ENCODE results near the gene SMAD3.

Gene SMAD3

DNA sequence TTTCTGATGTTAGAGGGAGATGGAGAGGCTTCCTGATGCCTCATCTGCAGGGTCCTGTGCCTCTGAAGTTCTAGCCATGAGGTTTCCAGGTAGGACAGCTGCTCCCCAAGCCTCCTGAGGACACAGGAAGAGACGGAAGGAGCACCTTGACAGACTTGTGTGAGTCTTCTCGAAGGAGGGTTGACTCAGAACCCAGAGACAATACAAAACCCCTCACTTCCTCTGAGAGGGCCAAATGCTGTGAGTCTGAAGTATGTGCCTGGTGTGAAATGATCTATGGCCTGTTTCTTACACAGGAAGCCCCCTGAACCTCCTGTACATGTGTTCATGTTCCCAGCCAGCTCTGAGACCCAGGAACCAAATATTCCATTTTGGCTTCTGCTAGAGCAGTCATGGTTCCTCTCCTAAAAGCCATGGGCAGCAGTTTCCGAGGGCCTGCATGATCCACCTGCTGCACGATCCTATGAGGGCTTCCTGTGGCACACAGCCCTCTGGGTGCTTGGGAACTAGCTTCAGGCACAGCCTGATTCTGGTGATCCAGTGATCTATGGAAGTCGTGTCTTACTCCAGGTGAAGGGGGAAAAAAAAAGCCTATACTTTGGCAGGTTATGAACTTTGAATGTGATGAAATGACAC lies 126.9 kb downstream of the SMAD3 start:
- peak; percentile 23 for DNase-seq (ENCODE audit: low spot score)
- in situ Hi-C loops (cut with MboI; ENCODE audit: low pct_unique_long_range_greater_than_20kb, low sequenced_read_pairs, unreplicated experiment): no loop called here
- TF ChIP-seq, protein P1, sequence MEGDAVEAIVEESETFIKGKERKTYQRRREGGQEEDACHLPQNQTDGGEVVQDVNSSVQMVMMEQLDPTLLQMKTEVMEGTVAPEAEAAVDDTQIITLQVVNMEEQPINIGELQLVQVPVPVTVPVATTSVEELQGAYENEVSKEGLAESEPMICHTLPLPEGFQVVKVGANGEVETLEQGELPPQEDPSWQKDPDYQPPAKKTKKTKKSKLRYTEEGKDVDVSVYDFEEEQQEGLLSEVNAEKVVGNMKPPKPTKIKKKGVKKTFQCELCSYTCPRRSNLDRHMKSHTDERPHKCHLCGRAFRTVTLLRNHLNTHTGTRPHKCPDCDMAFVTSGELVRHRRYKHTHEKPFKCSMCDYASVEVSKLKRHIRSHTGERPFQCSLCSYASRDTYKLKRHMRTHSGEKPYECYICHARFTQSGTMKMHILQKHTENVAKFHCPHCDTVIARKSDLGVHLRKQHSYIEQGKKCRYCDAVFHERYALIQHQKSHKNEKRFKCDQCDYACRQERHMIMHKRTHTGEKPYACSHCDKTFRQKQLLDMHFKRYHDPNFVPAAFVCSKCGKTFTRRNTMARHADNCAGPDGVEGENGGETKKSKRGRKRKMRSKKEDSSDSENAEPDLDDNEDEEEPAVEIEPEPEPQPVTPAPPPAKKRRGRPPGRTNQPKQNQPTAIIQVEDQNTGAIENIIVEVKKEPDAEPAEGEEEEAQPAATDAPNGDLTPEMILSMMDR (IDR thresholded peaks at IDR 0.05; ENCODE audit: extremely low read depth, insufficient read depth, missing control alignments): no peak

DNA sequence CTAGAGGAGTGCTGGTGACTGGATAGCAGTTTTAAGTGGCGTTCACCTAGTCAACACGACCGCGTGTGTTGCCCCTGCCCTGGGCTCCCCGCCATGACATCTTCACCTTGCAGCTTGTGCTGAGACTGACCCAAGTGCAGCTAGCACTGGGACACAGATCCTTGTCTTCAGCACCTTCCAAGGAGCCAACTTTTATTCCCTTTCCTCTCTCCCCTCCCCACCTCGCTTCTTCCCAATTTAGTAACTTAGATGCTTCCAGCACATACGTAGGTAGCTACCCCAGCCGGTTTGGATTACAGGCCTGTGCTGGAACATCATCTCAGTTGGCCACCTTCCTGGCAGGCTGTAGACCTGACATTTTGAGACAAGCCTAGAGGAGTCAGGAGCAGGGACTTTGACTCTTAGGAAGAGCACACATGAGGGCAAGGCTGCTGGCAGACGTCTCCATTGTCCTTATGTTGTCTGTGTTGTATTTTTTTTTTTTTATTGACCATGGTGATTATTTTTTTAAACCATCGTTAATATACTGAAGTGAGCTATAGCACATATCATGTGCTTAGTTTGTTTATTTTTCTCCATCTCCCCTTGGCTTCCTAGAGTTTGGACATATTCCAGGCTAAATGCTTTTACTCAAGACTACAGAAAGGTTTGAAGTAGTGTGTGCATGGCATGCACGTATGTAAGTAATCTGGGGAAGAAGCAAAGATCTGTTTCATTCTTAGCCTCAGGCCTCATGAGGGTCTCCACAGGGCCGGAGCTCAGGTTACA lies 128.0 kb downstream of the SMAD3 start:
- no peak for DNase-seq (ENCODE audit: low spot score)
- in situ Hi-C loops (cut with MboI; ENCODE audit: low pct_unique_long_range_greater_than_20kb, low sequenced_read_pairs, unreplicated experiment): no loop called here
- TF ChIP-seq, protein P1 (IDR thresholded peaks at IDR 0.05; ENCODE audit: extremely low read depth, insufficient read depth, missing control alignments): no peak

DNA sequence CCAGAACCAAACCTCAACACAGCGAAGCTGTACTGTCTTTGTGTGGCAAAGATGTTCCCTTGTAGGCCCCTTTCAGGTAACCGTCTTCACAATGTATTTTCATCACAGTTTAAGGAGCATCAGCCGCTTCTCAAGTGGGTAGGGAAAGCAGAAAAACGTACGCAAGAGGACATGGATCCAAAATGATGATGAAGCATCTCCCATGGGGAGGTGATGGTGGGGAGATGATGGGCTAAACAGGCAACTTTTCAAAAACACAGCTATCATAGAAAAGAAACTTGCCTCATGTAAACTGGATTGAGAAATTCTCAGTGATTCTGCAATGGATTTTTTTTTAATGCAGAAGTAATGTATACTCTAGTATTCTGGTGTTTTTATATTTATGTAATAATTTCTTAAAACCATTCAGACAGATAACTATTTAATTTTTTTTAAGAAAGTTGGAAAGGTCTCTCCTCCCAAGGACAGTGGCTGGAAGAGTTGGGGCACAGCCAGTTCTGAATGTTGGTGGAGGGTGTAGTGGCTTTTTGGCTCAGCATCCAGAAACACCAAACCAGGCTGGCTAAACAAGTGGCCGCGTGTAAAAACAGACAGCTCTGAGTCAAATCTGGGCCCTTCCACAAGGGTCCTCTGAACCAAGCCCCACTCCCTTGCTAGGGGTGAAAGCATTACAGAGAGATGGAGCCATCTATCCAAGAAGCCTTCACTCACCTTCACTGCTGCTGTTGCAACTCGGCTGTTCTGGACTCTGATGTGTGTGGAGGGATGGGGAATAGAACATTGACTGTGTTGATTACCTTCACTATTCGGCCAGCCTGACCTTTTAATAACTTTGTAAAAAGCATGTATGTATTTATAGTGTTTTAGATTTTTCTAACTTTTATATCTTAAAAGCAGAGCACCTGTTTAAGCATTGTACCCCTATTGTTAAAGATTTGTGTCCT lies 129.0 kb downstream of the SMAD3 start:
- TF ChIP-seq, protein P1 (IDR thresholded peaks at IDR 0.05; ENCODE audit: extremely low read depth, insufficient read depth, missing control alignments): no peak
- in situ Hi-C loops (cut with MboI; ENCODE audit: low pct_unique_long_range_greater_than_20kb, low sequenced_read_pairs, unreplicated experiment): no loop called here
- no peak for DNase-seq (ENCODE audit: low spot score)

DNA sequence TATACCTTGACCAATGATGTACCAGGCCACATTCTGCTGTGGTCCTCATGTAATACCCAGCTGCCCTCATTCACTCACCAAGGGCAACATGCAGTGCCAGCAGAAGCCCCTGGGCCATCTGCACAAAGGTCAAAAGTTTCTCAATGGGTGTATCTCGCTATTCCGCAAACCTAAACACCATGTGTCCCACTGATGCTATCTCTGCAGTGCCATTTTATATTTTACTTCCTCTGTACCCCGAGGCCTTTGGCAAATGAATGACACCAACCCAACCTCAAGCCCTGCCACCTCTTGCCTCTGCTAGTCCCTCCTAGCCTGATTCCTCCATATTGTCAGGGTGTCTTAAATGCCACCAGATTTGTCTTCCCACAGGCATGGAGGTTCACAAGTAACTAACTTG lies 129.9 kb downstream of the SMAD3 start:
- DNase-seq (ENCODE audit: low spot score): no peak
- TF ChIP-seq, protein P1 (IDR thresholded peaks at IDR 0.05; ENCODE audit: extremely low read depth, insufficient read depth, missing control alignments): no peak
- in situ Hi-C loops (cut with MboI; ENCODE audit: low pct_unique_long_range_greater_than_20kb, low sequenced_read_pairs, unreplicated experiment): no loop called here

DNA sequence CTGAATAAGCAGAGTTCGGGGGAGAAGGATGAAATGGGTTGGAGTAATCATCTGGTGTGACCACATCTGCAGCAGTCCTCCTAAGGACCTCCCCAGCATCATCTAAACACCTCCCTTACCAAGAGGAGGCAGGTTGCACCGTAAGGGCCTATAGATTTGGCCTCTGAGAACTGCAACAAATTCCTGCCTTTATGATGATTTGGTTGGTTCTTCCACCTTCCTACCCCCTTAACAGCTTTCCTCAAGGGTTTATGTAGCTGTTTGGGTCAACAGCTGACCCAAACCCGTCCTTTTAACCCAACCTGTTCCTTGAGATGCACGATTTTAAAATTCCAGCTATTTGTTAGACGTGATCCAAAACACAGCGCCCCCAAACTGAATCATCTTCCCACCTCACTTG lies 130.8 kb downstream of the SMAD3 start:
- in situ Hi-C loops (cut with MboI; ENCODE audit: low pct_unique_long_range_greater_than_20kb, low sequenced_read_pairs, unreplicated experiment): no loop called here
- TF ChIP-seq, protein P1 (IDR thresholded peaks at IDR 0.05; ENCODE audit: extremely low read depth, insufficient read depth, missing control alignments): no peak
- DNase-seq (ENCODE audit: low spot score): no peak

DNA sequence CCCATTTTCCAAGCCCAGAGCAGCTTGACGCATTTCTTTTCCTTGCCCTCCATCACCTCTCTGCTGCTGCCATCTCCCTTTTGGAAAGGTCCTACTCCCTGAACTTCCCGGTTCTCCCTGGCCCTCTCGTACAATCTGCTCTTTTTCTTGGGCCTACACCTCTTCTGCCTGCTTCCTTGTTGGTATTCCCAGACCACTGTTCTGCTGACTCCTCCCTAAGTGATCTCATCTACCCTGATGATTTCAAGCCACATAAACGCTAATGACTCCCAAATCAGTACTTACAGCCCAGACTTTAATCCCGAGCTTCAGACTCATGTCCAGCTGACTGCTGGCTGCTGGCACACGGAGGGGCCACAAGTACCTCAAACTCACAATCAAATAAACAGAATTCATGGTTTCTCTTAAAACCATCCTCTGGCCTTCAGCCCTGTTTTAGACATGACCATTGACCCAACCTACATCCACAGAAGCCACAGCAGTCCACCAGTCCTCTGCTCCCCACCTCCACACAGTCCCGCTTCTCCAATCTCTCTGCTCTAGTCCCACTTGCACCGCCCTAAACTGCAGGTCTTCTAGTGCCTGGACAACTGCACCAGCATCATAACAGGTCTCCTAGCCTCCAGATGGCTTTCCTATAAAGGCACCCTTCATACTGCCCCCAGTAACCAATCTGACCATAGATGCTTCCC lies 131.4 kb downstream of the SMAD3 start:
- in situ Hi-C loops (cut with MboI; ENCODE audit: low pct_unique_long_range_greater_than_20kb, low sequenced_read_pairs, unreplicated experiment): no loop called here
- DNase-seq (ENCODE audit: low spot score): no peak
- TF ChIP-seq, protein P1 (IDR thresholded peaks at IDR 0.05; ENCODE audit: extremely low read depth, insufficient read depth, missing control alignments): no peak
